Stimulated activated naive B cell treated with anti-CD40 and anti-IgM and Interleukin-4, amounts not matched to agents 10 μg/mL and 1 μg/mL and 100 μg/mL, for 72 hours (primary cell): ENCODE data around the gene TEX48.

Source experiments
- ATAC-seq, 2 donors: fragments of 150-1000 bp; cut with Tn5 transposase; replicated peaks; 2 replicates each; pipeline ENCODE4 v1.10.0; 2021; ENCODE audit warnings: moderate library complexity in 1 of 2
- DNase-seq: peaks from one replicate; pipeline ENCODE4 v3.0.0; 2021
- H3K27ac Mint-ChIP-seq: one replicate; pipeline ENCODE4 v1.8.0; 2022; ENCODE audit warnings: mild to moderate bottlenecking, mixed read lengths
- H3K27me3 Mint-ChIP-seq, 2 donors: one replicate each; pipeline ENCODE4 v1.8.0; 2022; ENCODE audit warnings: mixed read lengths in 2 of 2
- H3K36me3 Mint-ChIP-seq, 2 donors: one replicate each; pipeline ENCODE4 v1.8.0; 2022; ENCODE audit warnings: mixed read lengths in 2 of 2, mild to moderate bottlenecking in 1 of 2
- H3K4me1 Mint-ChIP-seq, 2 donors: one replicate each; pipeline ENCODE4 v1.8.0; 2022; ENCODE audit warnings: mixed read lengths in 2 of 2, mild to moderate bottlenecking in 1 of 2
- H3K4me3 Mint-ChIP-seq, 2 donors: one replicate each; pipeline ENCODE4 v1.8.0; 2022; ENCODE audit warnings: mild to moderate bottlenecking in 2 of 2, mixed read lengths in 2 of 2, moderate library complexity in 1 of 2
- H3K9me3 Mint-ChIP-seq, 2 donors: one replicate each; pipeline ENCODE4 v1.8.0; 2022; ENCODE audit warnings: mixed read lengths in 2 of 2, mild to moderate bottlenecking in 1 of 2

The TEX48 gene

GRCh38 chr9:114638404-114638803 lies 43.6 kb downstream of the TEX48 start:
- Mint-ChIP-seq H3K4me3 (no peak overlapping the region), H3K36me3 (peaks cover 55 to 66% of the 10 kb centered on the region in 2 donors), H3K9me3 (no peaks in the 10 kb centered on the region), H3K27ac (no peak overlapping the region), H3K4me1 (peaks cover 12 to 13% of the 10 kb centered on the region in 2 donors), H3K27me3 (no peaks in the 10 kb centered on the region)
- ATAC-seq (no peak), DNase-seq (no peak)

GRCh38 chr9:114634387-114634786 lies 47.6 kb downstream of the TEX48 start:
- Mint-ChIP-seq H3K27ac (no peak overlapping the region), H3K4me1 (peaks cover 5% of the 10 kb centered on the region in 2 donors), H3K27me3 (no peaks in the 10 kb centered on the region), H3K9me3 (no peaks in the 10 kb centered on the region), H3K36me3 (peaks cover 50 to 75% of the 10 kb centered on the region in 2 donors), H3K4me3 (no peak overlapping the region)
- DNase-seq (no peak), ATAC-seq (no peak)

GRCh38 chr9:114633438-114634089 lies 48.4 kb downstream of the TEX48 start:
- Mint-ChIP-seq H3K4me1 (peaks cover 0 to 3% of the 10 kb centered on the region in 2 donors), H3K4me3 (no peak overlapping the region), H3K27ac (peak overlapping the region; percentile 65), H3K27me3 (no peaks in the 10 kb centered on the region), H3K36me3 (peaks cover 49 to 79% of the 10 kb centered on the region in 2 donors), H3K9me3 (no peaks in the 10 kb centered on the region)
- no peak for ATAC-seq
- no peak for DNase-seq

- Mint-ChIP-seq H3K36me3 (peaks cover 49 to 77% of the 10 kb centered on the region in 2 donors), H3K9me3 (no peaks in the 10 kb centered on the region), H3K27ac (no peak overlapping the region), H3K4me1 (peaks cover 0 to 3% of the 10 kb centered on the region in 2 donors), H3K27me3 (no peaks in the 10 kb centered on the region), H3K4me3 (no peak overlapping the region)
- ATAC-seq, result no peak
- no peak for DNase-seq
Observed at GRCh38 chr9:114631166-114631565, 50.8 kb downstream of the TEX48 start.

GRCh38 chr9:114629563-114630090 lies 52.4 kb downstream of the TEX48 start:
- Mint-ChIP-seq H3K27me3 (no peaks in the 10 kb centered on the region), H3K27ac (peak overlapping the region; percentile 2), H3K4me3 (no peak overlapping the region), H3K36me3 (peaks cover 42 to 69% of the 10 kb centered on the region in 2 donors), H3K9me3 (no peaks in the 10 kb centered on the region), H3K4me1 (peaks cover 2 to 3% of the 10 kb centered on the region in 2 donors)
- no peak for DNase-seq
- ATAC-seq, result no peak

- Mint-ChIP-seq H3K27ac (no peak overlapping the region), H3K27me3 (no peaks in the 10 kb centered on the region), H3K9me3 (no peaks in the 10 kb centered on the region), H3K4me1 (peaks cover 3 to 5% of the 10 kb centered on the region in 2 donors), H3K36me3 (peaks cover 41 to 63% of the 10 kb centered on the region in 2 donors), H3K4me3 (no peak overlapping the region)
- ATAC-seq, result no peak
- DNase-seq, result no peak
Observed at GRCh38 chr9:114627553-114627952, 54.4 kb downstream of the TEX48 start.

GRCh38 chr9:114626415-114627020 lies 55.5 kb downstream of the TEX48 start:
- ATAC-seq (no peak), DNase-seq (no peak)
- Mint-ChIP-seq H3K27me3 (no peaks in the 10 kb centered on the region), H3K4me3 (no peak overlapping the region), H3K36me3 (peaks cover 48 to 64% of the 10 kb centered on the region in 2 donors), H3K9me3 (no peaks in the 10 kb centered on the region), H3K4me1 (peaks cover 8 to 12% of the 10 kb centered on the region in 2 donors), H3K27ac (no peak overlapping the region)

- H3K36me3 Mint-ChIP-seq, result peaks cover 47 to 57% of the 10 kb centered on the region in 2 donors
- no peaks in the 10 kb centered on the region for H3K27me3 Mint-ChIP-seq
- DNase-seq, result no peak
- H3K27ac Mint-ChIP-seq, result no peak overlapping the region
- no peaks in the 10 kb centered on the region for H3K9me3 Mint-ChIP-seq
- no peak for ATAC-seq
- peaks cover 13 to 22% of the 10 kb centered on the region in 2 donors for H3K4me1 Mint-ChIP-seq
- H3K4me3 Mint-ChIP-seq, result no peak overlapping the region
Observed at GRCh38 chr9:114624677-114625076, 57.3 kb downstream of the TEX48 start.

GRCh38 chr9:114621975-114622609 lies 59.9 kb downstream of the TEX48 start:
- peaks cover 23 to 43% of the 10 kb centered on the region in 2 donors for H3K4me1 Mint-ChIP-seq
- no peak for ATAC-seq
- H3K4me3 Mint-ChIP-seq, result no peak overlapping the region
- no peak for DNase-seq
- peaks cover 41 to 58% of the 10 kb centered on the region in 2 donors for H3K36me3 Mint-ChIP-seq
- no peak overlapping the region for H3K27ac Mint-ChIP-seq
- H3K9me3 Mint-ChIP-seq, result no peaks in the 10 kb centered on the region
- no peaks in the 10 kb centered on the region for H3K27me3 Mint-ChIP-seq

- no peak for DNase-seq
- Mint-ChIP-seq H3K4me3 (no peak overlapping the region), H3K36me3 (peaks cover 41 to 58% of the 10 kb centered on the region in 2 donors), H3K9me3 (no peaks in the 10 kb centered on the region), H3K4me1 (peaks cover 29 to 48% of the 10 kb centered on the region in 2 donors), H3K27ac (peak overlapping the region; percentile 10), H3K27me3 (no peaks in the 10 kb centered on the region)
- no peak for ATAC-seq
Observed at GRCh38 chr9:114621561-114621960, 60.4 kb downstream of the TEX48 start.

GRCh38 chr9:114619191-114619761 lies 62.7 kb downstream of the TEX48 start:
- Mint-ChIP-seq H3K9me3 (peaks cover 0 to 2% of the 10 kb centered on the region in 2 donors), H3K4me1 (peaks cover 38 to 66% of the 10 kb centered on the region in 2 donors), H3K36me3 (peaks cover 40 to 64% of the 10 kb centered on the region in 2 donors), H3K27me3 (no peaks in the 10 kb centered on the region), H3K27ac (peak overlapping the region; percentile 97), H3K4me3 (peak overlapping the region; percentile 75 to 83)
- ATAC-seq (peak; percentile 22 to 41), DNase-seq (peak; percentile 28)

- H3K9me3 Mint-ChIP-seq, result peaks cover 0 to 2% of the 10 kb centered on the region in 2 donors
- peak; percentile 77 for DNase-seq
- peak overlapping the region; percentile 99 for H3K27ac Mint-ChIP-seq
- peaks cover 55 to 87% of the 10 kb centered on the region in 2 donors for H3K4me1 Mint-ChIP-seq
- H3K36me3 Mint-ChIP-seq, result peaks cover 32 to 62% of the 10 kb centered on the region in 2 donors
- H3K4me3 Mint-ChIP-seq, result peak overlapping the region; percentile 66 to 76
- peak; percentile 82 to 89 for ATAC-seq
- H3K27me3 Mint-ChIP-seq, result no peaks in the 10 kb centered on the region
Observed at GRCh38 chr9:114616684-114617520, 65.1 kb downstream of the TEX48 start.
